ENCODE measurements around the gene SPINDOC. TPM values are rescaled to one million over a fixed set of nuclear protein-coding genes. Genes with fewer than 3 reads are reported as not detected.
"Not testable (repeated sequence)": the region's sequence is repeated elsewhere in the genome, so short reads cannot be mapped to it uniquely, and the experiment has no call there.

The SPINDOC gene
- total RNA-seq, 1 donor from 2014 or later: 77.8 TPM

DNA sequence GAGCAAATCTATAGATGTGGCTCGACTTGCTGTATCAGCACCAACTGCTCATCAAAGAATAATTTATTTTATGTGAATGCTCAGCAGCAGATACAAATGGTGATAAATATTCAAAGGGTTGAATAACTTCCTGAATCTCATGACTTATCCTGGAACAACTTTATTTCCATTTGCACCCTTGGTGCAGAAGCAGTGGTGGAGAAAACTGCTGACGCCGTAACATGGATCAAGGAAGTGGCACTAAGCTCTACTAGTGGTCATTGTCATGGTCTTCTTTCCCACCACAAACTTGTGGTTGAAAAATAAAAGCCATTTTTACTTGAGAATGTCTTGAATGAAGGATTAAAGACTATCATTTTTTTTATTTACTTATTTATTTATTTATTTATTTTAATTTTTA is 40.2 kb downstream of the SPINDOC start:
- no peaks in the 10 kb centered on the region for H3K27me3 Mint-ChIP-seq
- no peak overlapping the region for H3K4me3 Mint-ChIP-seq (ENCODE audit: low read depth)
- peaks cover 13% of the 10 kb centered on the region for H3K4me1 Mint-ChIP-seq (ENCODE audit: low read depth)
- no peak overlapping the region for H3K27ac Mint-ChIP-seq
- H3K9me3 Mint-ChIP-seq (ENCODE audit: low read depth): no peaks in the 10 kb centered on the region
- no peak for DNase-seq (ENCODE audit: low spot score, unreplicated experiment)
- TF ChIP-seq, protein P1, sequence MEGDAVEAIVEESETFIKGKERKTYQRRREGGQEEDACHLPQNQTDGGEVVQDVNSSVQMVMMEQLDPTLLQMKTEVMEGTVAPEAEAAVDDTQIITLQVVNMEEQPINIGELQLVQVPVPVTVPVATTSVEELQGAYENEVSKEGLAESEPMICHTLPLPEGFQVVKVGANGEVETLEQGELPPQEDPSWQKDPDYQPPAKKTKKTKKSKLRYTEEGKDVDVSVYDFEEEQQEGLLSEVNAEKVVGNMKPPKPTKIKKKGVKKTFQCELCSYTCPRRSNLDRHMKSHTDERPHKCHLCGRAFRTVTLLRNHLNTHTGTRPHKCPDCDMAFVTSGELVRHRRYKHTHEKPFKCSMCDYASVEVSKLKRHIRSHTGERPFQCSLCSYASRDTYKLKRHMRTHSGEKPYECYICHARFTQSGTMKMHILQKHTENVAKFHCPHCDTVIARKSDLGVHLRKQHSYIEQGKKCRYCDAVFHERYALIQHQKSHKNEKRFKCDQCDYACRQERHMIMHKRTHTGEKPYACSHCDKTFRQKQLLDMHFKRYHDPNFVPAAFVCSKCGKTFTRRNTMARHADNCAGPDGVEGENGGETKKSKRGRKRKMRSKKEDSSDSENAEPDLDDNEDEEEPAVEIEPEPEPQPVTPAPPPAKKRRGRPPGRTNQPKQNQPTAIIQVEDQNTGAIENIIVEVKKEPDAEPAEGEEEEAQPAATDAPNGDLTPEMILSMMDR (IDR thresholded peaks at IDR 0.05; ENCODE audit: unreplicated experiment): no peak
- H3K36me3 Mint-ChIP-seq (ENCODE audit: insufficient read depth): peaks cover 16% of the 10 kb centered on the region

DNA sequence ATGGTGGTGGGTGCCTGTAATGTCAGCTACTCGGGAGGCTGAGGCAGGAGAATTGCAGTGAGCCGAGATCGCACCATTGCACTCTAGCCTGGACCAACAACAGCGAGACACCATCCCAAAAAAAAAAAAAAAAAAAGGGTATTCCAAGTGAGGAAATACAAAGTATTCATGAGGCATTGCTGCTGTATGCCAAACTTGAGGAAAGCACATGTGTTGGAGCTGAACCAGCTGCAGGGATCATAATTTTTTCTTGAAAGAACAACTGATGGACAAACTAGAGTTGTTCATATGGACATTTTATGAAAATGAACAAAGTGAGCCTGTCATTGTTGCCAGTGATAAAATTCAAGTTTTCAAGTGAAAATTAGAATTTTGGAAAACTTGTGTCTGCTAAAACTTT is 41.4 kb downstream of the SPINDOC start:
- no peak overlapping the region for H3K4me3 Mint-ChIP-seq (ENCODE audit: low read depth)

DNA sequence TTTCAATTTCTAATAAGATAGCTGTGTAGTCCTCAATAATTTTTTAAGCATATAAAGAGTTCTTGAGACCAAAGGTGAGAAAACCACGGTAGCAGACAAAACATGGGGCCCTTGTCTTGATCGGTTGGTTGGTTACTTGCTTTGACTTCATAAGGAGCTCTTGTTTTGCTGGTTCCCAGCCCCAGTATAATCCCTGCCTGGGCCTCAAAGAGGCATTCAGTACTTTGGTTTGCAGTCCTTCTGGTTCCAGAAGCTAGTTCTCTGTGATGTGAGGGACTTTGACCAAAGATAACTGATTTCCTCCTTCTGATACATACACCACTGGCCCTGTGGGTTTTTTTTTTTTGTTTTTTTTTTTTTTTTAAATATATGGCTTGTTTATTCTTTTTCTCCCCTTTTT is 42.7 kb downstream of the SPINDOC start:
- Mint-ChIP-seq H3K27me3 (no peaks in the 10 kb centered on the region), H3K4me3 (ENCODE audit: low read depth) (no peak overlapping the region), H3K4me1 (ENCODE audit: low read depth) (peaks cover 10% of the 10 kb centered on the region), H3K9me3 (ENCODE audit: low read depth) (no peaks in the 10 kb centered on the region), H3K27ac (no peak overlapping the region), H3K36me3 (ENCODE audit: insufficient read depth) (peaks cover 12% of the 10 kb centered on the region)
- DNase-seq (ENCODE audit: low spot score, unreplicated experiment): no peak
- TF ChIP-seq, protein P1 (IDR thresholded peaks at IDR 0.05; ENCODE audit: unreplicated experiment): no peak

More for the DNA sequence above, 41.4 kb downstream of the SPINDOC start:
- no peak overlapping the region for H3K27ac Mint-ChIP-seq
- H3K4me1 Mint-ChIP-seq (ENCODE audit: low read depth): peaks cover 13% of the 10 kb centered on the region
- H3K9me3 Mint-ChIP-seq (ENCODE audit: low read depth): no peaks in the 10 kb centered on the region
- H3K27me3 Mint-ChIP-seq: no peaks in the 10 kb centered on the region
- DNase-seq (ENCODE audit: low spot score, unreplicated experiment): no peak
- TF ChIP-seq, protein P1 (IDR thresholded peaks at IDR 0.05; ENCODE audit: unreplicated experiment): no peak
- peaks cover 15% of the 10 kb centered on the region for H3K36me3 Mint-ChIP-seq (ENCODE audit: insufficient read depth)

DNA sequence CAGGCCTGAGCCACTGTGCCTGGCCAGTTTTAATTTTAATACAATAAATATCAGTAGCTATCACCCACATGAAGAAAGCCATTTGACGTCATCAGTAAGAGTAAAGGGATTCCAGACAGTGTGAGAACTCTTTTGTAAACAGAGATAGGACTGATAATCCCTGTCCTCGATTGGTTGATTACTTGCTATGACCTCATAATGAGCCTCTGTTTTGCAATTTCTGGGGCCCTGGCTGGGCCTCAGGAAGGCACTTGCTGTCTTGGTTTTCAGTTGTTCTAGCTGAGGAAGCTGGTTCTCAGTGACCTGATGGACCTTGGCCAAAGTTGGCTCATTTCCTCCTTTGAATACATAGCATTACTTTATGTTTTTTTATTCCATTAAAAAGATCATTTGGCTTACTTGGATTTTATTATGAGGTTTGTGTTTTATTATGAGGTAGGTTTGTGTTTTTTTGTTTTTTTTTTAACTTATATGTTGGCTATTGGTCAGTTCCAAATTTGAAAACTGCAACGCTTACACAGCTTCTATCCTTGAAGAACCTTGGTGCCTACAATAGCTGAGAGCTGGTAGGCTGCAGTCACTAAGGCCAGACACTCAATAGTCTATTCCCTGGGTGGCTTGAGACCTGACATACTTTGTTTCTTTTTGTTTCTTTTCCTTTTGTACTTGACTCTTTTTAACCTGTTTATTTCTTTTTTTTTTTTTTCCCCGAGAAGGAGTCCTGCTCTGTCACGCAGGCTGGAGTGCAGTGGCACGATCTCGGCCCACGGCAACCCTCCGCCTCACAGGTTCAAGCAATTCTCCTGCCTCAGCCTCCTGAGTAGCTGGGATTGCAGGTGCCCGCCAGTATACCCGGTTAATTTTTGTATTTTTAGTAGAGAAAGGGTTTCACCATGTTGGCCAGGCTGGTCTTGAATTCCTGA is 45.6 kb downstream of the SPINDOC start:
- no peak for DNase-seq (ENCODE audit: low spot score, unreplicated experiment)
- Mint-ChIP-seq H3K4me3 (ENCODE audit: low read depth) (no peak overlapping the region), H3K4me1 (ENCODE audit: low read depth) (peaks cover 5% of the 10 kb centered on the region), H3K36me3 (ENCODE audit: insufficient read depth) (peaks cover 12% of the 10 kb centered on the region), H3K9me3 (ENCODE audit: low read depth) (no peaks in the 10 kb centered on the region), H3K27ac (peak overlapping the region; percentile 51), H3K27me3 (no peaks in the 10 kb centered on the region)
- TF ChIP-seq, protein P1 (IDR thresholded peaks at IDR 0.05; ENCODE audit: unreplicated experiment): no peak

DNA sequence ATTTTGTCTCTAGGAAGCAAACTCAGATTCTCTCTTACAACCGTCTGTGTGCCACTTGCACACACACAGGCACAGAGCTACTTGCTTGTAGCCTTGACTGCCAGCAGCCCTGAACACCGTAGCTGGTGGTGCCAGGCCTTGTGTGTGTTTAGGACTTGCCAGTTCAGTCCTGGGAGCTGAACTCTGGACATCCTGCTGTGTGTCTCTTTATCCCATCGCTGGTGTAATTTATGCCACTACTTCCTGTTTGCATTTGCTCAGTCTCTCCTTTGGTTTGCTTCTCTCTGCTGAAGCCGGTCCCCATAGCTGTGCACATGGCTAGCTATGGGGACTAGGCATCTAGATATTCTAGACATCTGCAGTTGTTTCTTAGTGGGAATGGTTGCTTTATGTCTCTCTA is 49.7 kb downstream of the SPINDOC start:
- peak overlapping the region; percentile 69 for H3K27ac Mint-ChIP-seq
- DNase-seq (ENCODE audit: low spot score, unreplicated experiment): no peak
- H3K4me3 Mint-ChIP-seq (ENCODE audit: low read depth): no peak overlapping the region
- no peaks in the 10 kb centered on the region for H3K27me3 Mint-ChIP-seq
- peaks cover 25% of the 10 kb centered on the region for H3K4me1 Mint-ChIP-seq (ENCODE audit: low read depth)
- no peaks in the 10 kb centered on the region for H3K9me3 Mint-ChIP-seq (ENCODE audit: low read depth)
- H3K36me3 Mint-ChIP-seq (ENCODE audit: insufficient read depth): peaks cover 6% of the 10 kb centered on the region
- TF ChIP-seq, protein P1 (IDR thresholded peaks at IDR 0.05; ENCODE audit: unreplicated experiment): no peak

DNA sequence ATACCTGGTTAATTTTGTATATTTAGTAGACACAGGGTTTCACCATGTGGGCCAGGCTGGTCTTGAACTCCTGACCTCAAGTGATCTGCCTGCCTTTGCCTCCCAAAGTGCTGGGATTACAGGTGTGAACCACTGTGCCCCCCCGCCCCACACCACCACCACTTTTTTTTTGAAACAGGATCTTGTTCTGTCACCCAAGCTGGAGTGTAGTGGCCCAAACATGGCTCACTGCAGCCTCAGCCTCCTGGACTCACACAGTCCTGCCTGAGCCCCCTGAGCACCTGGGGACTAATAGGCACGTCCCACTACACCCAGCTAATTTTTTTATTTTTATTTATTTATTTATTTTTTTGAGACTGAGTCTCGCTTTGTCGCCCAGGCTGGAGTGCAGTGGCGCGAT is 50.4 kb downstream of the SPINDOC start:
- H3K36me3 Mint-ChIP-seq (ENCODE audit: insufficient read depth); H3K4me3 Mint-ChIP-seq (ENCODE audit: low read depth); DNase-seq (ENCODE audit: low spot score, unreplicated experiment); H3K27ac Mint-ChIP-seq; H3K27me3 Mint-ChIP-seq; H3K9me3 Mint-ChIP-seq (ENCODE audit: low read depth): not testable (repeated sequence)
- H3K4me1 Mint-ChIP-seq (ENCODE audit: low read depth): peaks cover 28% of the 10 kb centered on the region

Data from progenitor cell of endocrine pancreas (in vitro differentiated cells).